H9 (cell line): ENCODE measurements around the gene DBH. TPM values are rescaled to one million over a fixed set of nuclear protein-coding genes. Genes with fewer than 3 reads are reported as not detected.

Experiments used
- DNase-seq: peaks from one replicate; pipeline ENCODE4 v3.0.0-alpha.2; 2017
- H2AFZ ChIP-seq: one replicate; pipeline ENCODE4 v1.6.1; 2013; ENCODE audit warnings: mild to moderate bottlenecking, low read length, control low read depth, moderate library complexity
- H2AK5ac ChIP-seq: 2 replicates; pipeline ENCODE4 v1.6.1; 2013; ENCODE audit warnings: low read length, control low read depth, mixed read lengths; ENCODE audit not compliant: insufficient read length
- H2BK120ac ChIP-seq: one replicate; pipeline ENCODE4 v1.6.1; 2013; ENCODE audit warnings: low read depth, mild to moderate bottlenecking, low read length, control low read depth, inconsistent platforms; ENCODE audit not compliant: poor library complexity, severe bottlenecking
- H2BK12ac ChIP-seq: 2 replicates; pipeline ENCODE4 v1.6.1; 2013; ENCODE audit warnings: low read length, control low read depth, mixed read lengths, low read depth; ENCODE audit not compliant: insufficient read length
- H2BK15ac ChIP-seq: 2 replicates; pipeline ENCODE4 v1.6.1; 2013; ENCODE audit warnings: low read depth, low read length, control low read depth
- H2BK20ac ChIP-seq: one replicate; pipeline ENCODE4 v1.6.1; 2013; ENCODE audit warnings: low read depth, mild to moderate bottlenecking, low read length, control low read depth, inconsistent platforms; ENCODE audit not compliant: poor library complexity, severe bottlenecking
- H2BK5ac ChIP-seq: 2 replicates; pipeline ENCODE4 v1.6.1; 2013; ENCODE audit warnings: low read length, control low read depth, mixed read lengths; ENCODE audit not compliant: insufficient read length
- H3K14ac ChIP-seq: 2 replicates; pipeline ENCODE4 v1.6.1; 2013; ENCODE audit warnings: low read length, control low read depth; ENCODE audit not compliant: insufficient read depth
- H3K18ac ChIP-seq: 2 replicates; pipeline ENCODE4 v1.6.1; 2013; ENCODE audit warnings: low read depth, mild to moderate bottlenecking, mixed read lengths, low read length, control low read depth; ENCODE audit not compliant: insufficient read length
- H3K23ac ChIP-seq: 2 replicates; pipeline ENCODE4 v1.6.1; 2013; ENCODE audit warnings: low read length, control low read depth, mixed read lengths, low read depth; ENCODE audit not compliant: insufficient read length
- H3K23me2 ChIP-seq: 2 replicates; pipeline ENCODE4 v1.6.1; 2013; ENCODE audit warnings: low read depth, mild to moderate bottlenecking, mixed read lengths, low read length, control low read depth; ENCODE audit not compliant: insufficient read length, poor library complexity, severe bottlenecking
- H3K27ac ChIP-seq: 2 replicates; pipeline ENCODE4 v1.5.1; 2013; ENCODE audit warnings: low read length, control low read depth, mixed read lengths, low read depth; ENCODE audit not compliant: insufficient read length
- H3K27me3 ChIP-seq: 2 replicates; pipeline ENCODE4 v1.6.1; 2013; ENCODE audit warnings: low read length, control low read depth, inconsistent platforms; ENCODE audit not compliant: insufficient read depth
- H3K4ac ChIP-seq: 2 replicates; pipeline ENCODE4 v1.6.1; 2013; ENCODE audit warnings: low read depth, mild to moderate bottlenecking, control low read depth, inconsistent platforms, low read length, moderate library complexity
- H3K4me1 ChIP-seq: 2 replicates; pipeline ENCODE4 v1.6.1; 2013; ENCODE audit warnings: low read length, control low read depth, inconsistent platforms; ENCODE audit not compliant: insufficient read depth
- H3K4me2 ChIP-seq: 2 replicates; pipeline ENCODE4 v1.6.1; 2013; ENCODE audit warnings: low read length, control low read depth, mixed read lengths; ENCODE audit not compliant: insufficient read length, insufficient read depth
- H3K56ac ChIP-seq: 2 replicates; pipeline ENCODE4 v1.6.1; 2013; ENCODE audit warnings: low read depth, mild to moderate bottlenecking, mixed read lengths, low read length, control low read depth; ENCODE audit not compliant: insufficient read length
- H3K79me1 ChIP-seq: 2 replicates; pipeline ENCODE4 v1.6.1; 2013; ENCODE audit warnings: low read depth, mild to moderate bottlenecking, moderate library complexity, low read length, control low read depth, inconsistent platforms; ENCODE audit not compliant: insufficient read depth, poor library complexity, severe bottlenecking
- H3K79me2 ChIP-seq: 2 replicates; pipeline ENCODE4 v1.6.1; 2013; ENCODE audit warnings: low read length, control low read depth, inconsistent platforms; ENCODE audit not compliant: insufficient read depth
- H3K9ac ChIP-seq: 2 replicates; pipeline ENCODE4 v1.6.1; 2013; ENCODE audit warnings: low read length, control low read depth, mixed read lengths; ENCODE audit not compliant: insufficient read length; ENCODE audit errors: extremely low read depth
- H3K9me3 ChIP-seq: one replicate; pipeline ENCODE4 v1.6.1; 2013; ENCODE audit warnings: low read depth, low read length, inconsistent platforms; ENCODE audit not compliant: control insufficient read depth
- H3T11ph ChIP-seq: one replicate; pipeline ENCODE4 v1.6.1; 2013; ENCODE audit warnings: mild to moderate bottlenecking, low read length, control low read depth, inconsistent platforms
- H4K20me1 ChIP-seq: one replicate; pipeline ENCODE4 v1.6.1; 2013; ENCODE audit not compliant: control insufficient read depth, insufficient read length, insufficient read depth
- H4K5ac ChIP-seq: 2 replicates; pipeline ENCODE4 v1.6.1; 2013; ENCODE audit warnings: low read depth, mild to moderate bottlenecking, mixed read lengths, low read length, control low read depth; ENCODE audit not compliant: insufficient read length
- H4K8ac ChIP-seq: replicated peaks from 2 replicates; pipeline ENCODE4 v1.6.1; 2013; ENCODE audit warnings: low read length, control low read depth, mixed read lengths, low read depth; ENCODE audit not compliant: insufficient read length
- H4K91ac ChIP-seq: 2 replicates; pipeline ENCODE4 v1.6.1; 2013; ENCODE audit warnings: low read depth, mild to moderate bottlenecking, moderate library complexity, mixed read lengths, low read length, control low read depth; ENCODE audit not compliant: insufficient read length
- H3K27ac Mint-ChIP-seq, 3 experiments: 2 replicates in 2 of 3; 3 replicates in 1 of 3; pipeline ENCODE4 v1.8.0; 2020 to 2021; ENCODE audit warnings: mixed read lengths in 3 of 3, mild to moderate bottlenecking in 1 of 3, moderate library complexity in 1 of 3
- H3K27me3 Mint-ChIP-seq: 2 replicates; pipeline ENCODE4 v1.8.0; 2021; ENCODE audit warnings: low read depth, mild to moderate bottlenecking, moderate library complexity, mixed read lengths
- H3K36me3 Mint-ChIP-seq, 3 experiments: 2 replicates in 2 of 3; 3 replicates in 1 of 3; pipeline ENCODE4 v1.8.0; 2020 to 2021; ENCODE audit warnings: low read depth in 3 of 3, mixed read lengths in 3 of 3; ENCODE audit not compliant: insufficient read depth in 1 of 3
- H3K4me1 Mint-ChIP-seq, 2 experiments: 2 replicates each; pipeline ENCODE4 v1.8.0; 2020; ENCODE audit warnings: mixed read lengths in 2 of 2
- H3K4me3 Mint-ChIP-seq, 2 experiments: 2 replicates in 1 of 2; 3 replicates in 1 of 2; pipeline ENCODE4 v1.8.0; 2020 to 2021; ENCODE audit warnings: mild to moderate bottlenecking in 2 of 2, mixed read lengths in 2 of 2, moderate library complexity in 1 of 2
- H3K9me3 Mint-ChIP-seq, 2 experiments: 2 replicates in 1 of 2; 3 replicates in 1 of 2; pipeline ENCODE4 v1.8.0; 2020; ENCODE audit warnings: mild to moderate bottlenecking in 2 of 2, mixed read lengths in 2 of 2, moderate library complexity in 1 of 2
- CTCF ChIP-seq: fragments of 200-600 bp; sonication (generic); conservative IDR thresholded peaks from 3 replicates; pipeline ENCODE4 v1.8.0; 2021; ENCODE audit warnings: antibody characterized with exemption, mild to moderate bottlenecking
- WGBS: extraction: QIAGEN DNeasy Blood & Tissue Kit; methylation state at CpG from one replicate; pipeline ENCODE4 v1.1.7; 2013; ENCODE audit warnings: missing lambda C conversion rate, low lambda C conversion rate, mixed read lengths; ENCODE audit not compliant: insufficient read length; ENCODE audit errors: extremely low coverage; 5-methylcytosine and 5-hydroxymethylcytosine counted together
- total RNA-seq: library from RNA; stranded (reverse); gene quantifications from 2 replicates; pipeline ENCODE4 v1.2.1, GENCODE V29; 2021

DBH gene
- total RNA-seq, 1 experiment from 2014 or later: not detected

- Histone ChIP-seq H3K14ac (no peak overlapping the region; the same call in 1 of the 2 replicates), H3K79me2 (no peaks in the 10 kb centered on the region), H3K9me3 (no peaks in the 10 kb centered on the region), H4K8ac (no peak overlapping the region), H3K18ac (no peak overlapping the region), H2AFZ (no peak overlapping the region), H3K56ac (no peak overlapping the region), H2BK12ac (no peak overlapping the region), H3T11ph (no peak overlapping the region), H4K91ac (no peak overlapping the region), H2BK120ac (no peak overlapping the region), H2BK5ac (no peak overlapping the region), H4K20me1 (no peaks in the 10 kb centered on the region), H3K79me1 (no peaks in the 10 kb centered on the region), H2AK5ac (no peak overlapping the region), H3K27ac (no peak overlapping the region), H3K4me1 (no peaks in the 10 kb centered on the region; the same call in 1 of the 2 replicates), H2BK20ac (no peak overlapping the region), H3K4me2 (no peak overlapping the region), H3K9ac (no peak overlapping the region), H3K27me3 (no peaks in the 10 kb centered on the region), H3K4ac (no peak overlapping the region), H4K5ac (no peak overlapping the region), H3K23ac (no peak overlapping the region), H2BK15ac (no peak overlapping the region), H3K23me2 (no peaks in the 10 kb centered on the region)
- Mint-ChIP-seq H3K4me1 (peaks cover 15 to 46% of the 10 kb centered on the region in 2 experiments), H3K9me3 (no peaks in the 10 kb centered on the region), H3K27ac (no peak overlapping the region), H3K27me3 (peaks cover 78% of the 10 kb centered on the region), H3K4me3 (no peak overlapping the region), H3K36me3 (no peaks in the 10 kb centered on the region; a peak in 1 of 7 replicates)
- no peak for DNase-seq
- no peak for TF ChIP-seq CTCF
- no CpG with 5 or more reads among the region's 38 CpGs for WGBS
Observed at GRCh38 chr9:133654736-133655657, 18.8 kb downstream of the DBH start.
